ENCODE results near the gene LYZL6. TPM values are rescaled to one million over a fixed set of nuclear protein-coding genes. Genes with fewer than 3 reads are reported as not detected.

The LYZL6 gene
- total RNA-seq, 1 experiment from 2014 or later, result not detected

Other genes starting within 250 kb of the LYZL6 start
- 0.39 and 3.5 TPM in 2 replicates for gene RASL10B, start 212.1 kb downstream of the LYZL6 start, total RNA-seq (2014; rRNA removed; shearing (Covaris generic))
- gene GAS2L2, start 190.5 kb downstream of the LYZL6 start, total RNA-seq (2014; rRNA removed; shearing (Covaris generic)), result not detected in 2 replicates
- not detected in 2 replicates for gene C17orf50, start 182.8 kb downstream of the LYZL6 start, total RNA-seq (2014; rRNA removed; shearing (Covaris generic))
- gene MMP28, start 148.1 kb downstream of the LYZL6 start, total RNA-seq (2014; rRNA removed; shearing (Covaris generic)), result 0.40 TPM in 1 of 2 replicates, not detected in the other
- 12.1 and 15.9 TPM in 2 replicates for gene TAF15, start 134.2 kb downstream of the LYZL6 start, total RNA-seq (2014; rRNA removed; shearing (Covaris generic))
- not detected in 2 replicates for gene HEATR9, start 74.8 kb downstream of the LYZL6 start, total RNA-seq (2014; rRNA removed; shearing (Covaris generic))
- gene CCL5, start 63.4 kb downstream of the LYZL6 start, total RNA-seq (2014; rRNA removed; shearing (Covaris generic)), result 9.0 and 14.4 TPM in 2 replicates
- 0.86 and 4.3 TPM in 2 replicates for gene RDM1, start 12.9 kb downstream of the LYZL6 start, total RNA-seq (2014; rRNA removed; shearing (Covaris generic))
- gene CCL16, start 37.8 kb upstream of the LYZL6 start, total RNA-seq (2014; rRNA removed; shearing (Covaris generic)), result not detected in 2 replicates
- gene CCL14, start 43.0 kb upstream of the LYZL6 start, total RNA-seq (2014; rRNA removed; shearing (Covaris generic)), result not detected in 2 replicates
- gene CCL15, start 57.8 kb upstream of the LYZL6 start, total RNA-seq (2014; rRNA removed; shearing (Covaris generic)), result not detected in 2 replicates
- gene CCL23, start 74.3 kb upstream of the LYZL6 start, total RNA-seq (2014; rRNA removed; shearing (Covaris generic)), result not detected in 2 replicates
- not detected in 2 replicates for gene CCL18, start 120.6 kb upstream of the LYZL6 start, total RNA-seq (2014; rRNA removed; shearing (Covaris generic))
- 0.46 TPM in 1 of 2 replicates, not detected in the other for gene CCL3, start 146.4 kb upstream of the LYZL6 start, total RNA-seq (2014; rRNA removed; shearing (Covaris generic))
- gene CCL4, start 160.1 kb upstream of the LYZL6 start, total RNA-seq (2014; rRNA removed; shearing (Covaris generic)), result not detected in 2 replicates
- not detected in 2 replicates for gene TBC1D3B, start 232.9 kb upstream of the LYZL6 start, total RNA-seq (2014; rRNA removed; shearing (Covaris generic))